Renal cortical epithelial cell (primary cell): ENCODE data around the gene UTP25. TPM values are rescaled to one million over a fixed set of nuclear protein-coding genes. Genes with fewer than 3 reads are reported as not detected.
"Not testable (repeated sequence)": the region's sequence is repeated elsewhere in the genome, so short reads cannot be mapped to it uniquely, and the experiment has no call there.

Experiments used
- DNase-seq: peaks from one replicate; pipeline ENCODE4 v3.0.0-alpha.2; 2011; ENCODE audit warnings: low read depth
- total RNA-seq: library from RNA; depleted of rRNA; stranded (reverse); fragments of >200 nt; gene quantifications from 2 replicates; pipeline ENCODE4 v1.2.3, GENCODE V29; 2014

UTP25 gene
- total RNA-seq, 1 donor from 2014 or later: 13.6 TPM

- peak; percentile 99 for DNase-seq
These were observed 67.9 kb downstream of the UTP25 start for GRCh38 chr1:209895709-209896108.

GRCh38 chr1:209896346-209896745 is 68.6 kb downstream of the UTP25 start:
- DNase-seq: peak; percentile 92

GRCh38 chr1:209898271-209898670 is 70.5 kb downstream of the UTP25 start:
- DNase-seq: not testable (repeated sequence)

- DNase-seq: not testable (repeated sequence)
These were observed 71.1 kb downstream of the UTP25 start for GRCh38 chr1:209898851-209899250.

GRCh38 chr1:209899948-209900347 is 72.2 kb downstream of the UTP25 start:
- DNase-seq: no peak

GRCh38 chr1:209900734-209901133 is 73.0 kb downstream of the UTP25 start:
- peak; percentile 90 for DNase-seq

- no peak for DNase-seq
These were observed 73.4 kb downstream of the UTP25 start for GRCh38 chr1:209901211-209901610.

GRCh38 chr1:209904774-209905173 is 77.0 kb downstream of the UTP25 start:
- DNase-seq: not testable (repeated sequence)

Other genes starting within 250 kb of the UTP25 start
- 0.55 TPM in 1 of 2 replicates, not detected in the other for gene CAMK1G, start 244.3 kb upstream of the UTP25 start, total RNA-seq
- gene LAMB3, start 175.5 kb upstream of the UTP25 start, total RNA-seq: 108 and 433 TPM in 2 replicates
- 67.4 and 108 TPM in 2 replicates for gene G0S2, start 152.6 kb upstream of the UTP25 start, total RNA-seq
- not detected in 2 replicates for gene HSD11B1, start 123.1 kb upstream of the UTP25 start, total RNA-seq
- not detected in 2 replicates for gene TRAF3IP3, start 71.9 kb upstream of the UTP25 start, total RNA-seq
- gene C1orf74, start 43.4 kb upstream of the UTP25 start, total RNA-seq: 2.9 and 16.5 TPM in 2 replicates
- 30.3 and 114 TPM in 2 replicates for gene IRF6, start 21.8 kb upstream of the UTP25 start, total RNA-seq
- 10.8 and 14.2 TPM in 2 replicates for gene SYT14, start 110.2 kb downstream of the UTP25 start, total RNA-seq